HG02763 (cell line): ENCODE results near the gene EXOC3L4.

Experiments used
- ATAC-seq: cut with Tn5 transposase; IDR thresholded peaks from one replicate; pipeline ENCODE4 v1.9.1; 2021; ENCODE audit warnings: mild to moderate bottlenecking, moderate library complexity; ENCODE audit not compliant: unreplicated experiment

The EXOC3L4 gene

DNA sequence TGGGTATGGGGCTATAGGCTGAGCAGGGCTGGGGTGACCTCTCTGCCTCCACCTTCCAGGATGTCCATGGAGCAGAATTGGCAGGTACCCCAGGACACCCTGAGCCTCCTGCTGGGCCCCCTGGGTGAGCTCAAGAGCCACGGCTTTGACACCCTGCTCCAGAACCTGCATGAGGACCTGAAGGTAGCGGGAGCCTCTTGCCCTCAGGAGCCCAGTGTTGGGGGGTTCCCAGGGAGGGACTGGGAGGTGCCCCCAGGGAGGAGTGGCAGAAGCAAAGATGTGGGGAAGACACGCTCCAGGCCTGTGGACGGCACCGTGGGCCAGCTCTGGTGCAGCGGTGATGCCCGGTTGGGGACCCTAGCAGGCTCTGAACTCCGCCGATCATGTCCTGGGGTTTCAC, 37.1 kb downstream of the EXOC3L4 start:
- ATAC-seq = no peak

DNA sequence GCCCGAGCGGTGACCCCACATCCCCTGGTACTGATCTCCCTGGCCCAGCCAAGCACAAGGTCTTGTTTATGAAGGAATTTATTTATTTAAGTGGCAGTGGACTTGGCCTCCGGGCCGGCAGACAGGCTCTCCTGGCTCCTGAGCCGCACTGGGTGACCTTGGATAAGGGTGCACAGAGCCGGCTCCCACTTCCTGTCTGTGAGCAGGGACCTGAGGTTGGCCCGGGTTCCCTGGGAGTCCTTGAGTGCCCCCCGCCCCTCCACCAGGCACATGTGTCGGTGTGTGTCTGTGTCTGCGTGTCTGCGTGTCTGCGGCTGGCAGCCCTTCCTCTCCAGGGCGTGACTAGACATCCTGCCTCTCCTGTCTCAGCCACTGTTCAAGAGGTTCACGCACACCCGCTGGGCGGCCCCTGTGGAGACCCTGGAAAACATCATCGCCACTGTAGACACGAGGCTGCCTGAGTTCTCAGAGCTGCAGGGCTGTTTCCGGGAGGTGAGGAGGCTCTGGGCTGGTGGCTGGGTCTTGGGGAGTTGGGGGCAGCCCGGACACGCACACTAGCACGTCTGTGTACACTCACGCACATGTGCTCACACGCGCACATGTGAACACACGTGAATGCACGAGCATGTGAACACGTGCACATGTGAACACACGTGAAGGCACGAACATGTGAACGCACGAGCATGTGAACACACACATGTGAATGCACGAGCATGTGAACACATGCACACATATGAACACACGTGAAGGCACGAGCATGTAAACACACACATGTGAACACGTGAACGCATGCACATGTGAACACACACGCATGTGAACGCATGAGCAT, 38.1 kb downstream of the EXOC3L4 start:
- ATAC-seq = no peak

DNA sequence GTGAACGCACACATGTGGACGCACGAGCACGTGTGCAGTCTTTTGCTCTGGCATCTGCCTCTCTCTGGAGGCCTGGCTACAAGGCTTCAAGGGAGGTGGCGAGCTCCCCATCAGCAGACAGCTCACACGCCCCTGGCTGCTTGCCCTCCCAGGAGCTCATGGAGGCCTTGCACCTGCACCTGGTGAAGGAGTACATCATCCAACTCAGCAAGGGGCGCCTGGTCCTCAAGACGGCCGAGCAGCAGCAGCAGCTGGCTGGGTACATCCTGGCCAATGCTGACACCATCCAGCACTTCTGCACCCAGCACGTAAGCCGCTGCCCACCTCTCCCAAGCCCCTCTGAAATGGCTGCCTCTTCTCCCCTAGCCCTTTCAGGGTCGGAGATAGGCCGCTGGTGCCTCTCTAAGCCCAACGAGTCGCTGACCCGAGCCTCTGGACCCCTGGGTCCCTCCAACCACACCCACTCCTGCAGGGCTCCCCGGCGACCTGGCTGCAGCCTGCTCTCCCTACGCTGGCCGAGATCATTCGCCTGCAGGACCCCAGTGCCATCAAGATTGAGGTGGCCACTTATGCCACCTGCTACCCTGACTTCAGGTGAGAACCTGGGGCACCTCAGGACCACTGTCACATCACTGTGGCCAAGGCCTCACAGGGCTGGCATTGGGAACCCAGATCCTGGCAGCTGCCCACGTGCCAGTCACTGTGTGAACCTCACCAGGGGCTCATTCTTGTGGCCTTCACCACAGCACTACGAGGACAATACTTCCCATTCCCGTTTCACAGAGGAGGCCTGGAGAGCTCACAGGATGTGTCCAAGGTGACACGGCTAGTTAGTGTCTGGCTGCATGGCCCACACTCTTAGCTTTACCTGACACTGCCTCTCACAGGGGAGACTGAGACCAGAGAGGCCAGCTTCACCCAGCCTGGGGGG, 39.0 kb downstream of the EXOC3L4 start:
- no peak for ATAC-seq

DNA sequence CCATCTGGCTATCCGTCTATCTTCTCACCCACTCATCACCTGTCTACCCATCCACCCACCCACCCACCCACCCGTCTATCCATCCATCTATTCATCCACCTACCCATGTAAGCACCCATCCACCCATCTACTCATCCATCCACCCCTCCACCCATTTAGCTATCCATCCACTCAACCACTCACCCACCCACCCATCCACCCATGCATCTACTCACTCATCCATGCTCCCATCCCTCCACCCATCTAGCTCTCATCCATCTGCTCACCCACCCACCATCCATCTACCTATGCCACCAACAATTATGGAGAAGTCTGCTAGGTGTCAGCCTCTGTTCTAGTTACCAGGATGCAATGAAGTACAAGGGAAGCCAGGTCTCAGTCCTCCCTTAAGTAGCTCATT, 39.9 kb downstream of the EXOC3L4 start:
- ATAC-seq = no peak

DNA sequence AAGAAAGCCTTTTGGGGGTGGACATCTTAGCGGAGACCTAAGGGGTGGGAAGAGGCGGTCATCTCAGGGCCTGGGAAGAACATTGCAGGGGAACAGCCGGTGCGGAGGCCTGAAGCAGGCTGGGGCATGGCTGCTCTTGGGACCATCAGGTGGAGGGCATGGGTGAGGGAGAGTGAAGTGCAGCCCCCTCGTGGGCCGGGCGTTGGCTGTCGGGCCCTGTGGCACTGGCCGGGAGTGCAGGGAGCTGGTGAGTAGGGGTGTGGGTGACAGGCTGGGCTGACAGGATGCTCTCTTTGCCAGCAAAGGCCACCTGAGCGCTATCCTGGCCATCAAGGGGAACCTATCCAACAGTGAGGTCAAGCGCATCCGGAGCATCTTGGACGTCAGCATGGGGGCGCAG, 40.4 kb downstream of the EXOC3L4 start:
- no peak for ATAC-seq

GRCh38 chr14:103135333-103136260, 41.1 kb downstream of the EXOC3L4 start:
- no peak for ATAC-seq

DNA sequence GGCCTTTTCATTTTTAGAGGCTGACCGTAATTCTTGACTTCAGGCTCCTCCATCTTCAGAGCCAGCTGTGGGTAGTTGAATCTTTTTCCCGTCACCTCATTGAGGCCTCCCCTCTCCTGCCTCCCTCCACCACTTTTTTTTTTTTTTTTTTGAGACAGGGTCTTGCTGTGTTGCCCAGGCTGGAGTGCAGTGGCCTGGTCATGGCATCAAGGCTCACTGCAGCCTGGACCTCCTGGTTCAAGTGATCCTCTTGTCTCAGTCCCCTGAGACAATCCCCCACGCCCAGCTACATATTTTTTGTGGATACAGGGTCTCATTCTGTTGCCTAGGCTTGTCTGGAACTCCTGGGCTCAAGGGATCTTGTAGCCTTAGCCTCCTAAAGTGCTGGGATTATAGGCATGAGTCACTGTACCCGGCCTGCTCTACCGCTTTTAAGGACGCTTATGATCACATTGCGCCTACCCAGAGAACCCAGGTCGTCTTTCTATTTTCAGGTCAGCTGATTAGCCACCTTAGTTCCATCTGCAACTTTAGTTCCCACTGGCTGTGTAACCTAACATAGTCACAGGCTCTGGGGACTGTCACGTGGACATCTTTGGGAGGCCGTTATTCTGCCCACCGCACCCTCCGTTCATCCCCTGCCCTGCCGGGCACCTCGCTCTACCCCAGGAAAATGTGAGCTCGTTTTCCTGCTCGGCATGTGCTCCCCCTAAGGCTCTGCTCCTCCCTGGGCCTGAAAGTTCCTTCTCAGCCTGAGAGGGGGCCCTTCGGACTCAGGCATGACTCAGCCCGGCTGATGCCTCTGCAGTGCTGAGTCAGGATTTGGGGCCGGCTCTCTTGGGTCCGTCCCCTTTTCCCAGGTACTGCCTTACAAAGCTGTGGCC, 42.1 kb downstream of the EXOC3L4 start:
- ATAC-seq = no peak

DNA sequence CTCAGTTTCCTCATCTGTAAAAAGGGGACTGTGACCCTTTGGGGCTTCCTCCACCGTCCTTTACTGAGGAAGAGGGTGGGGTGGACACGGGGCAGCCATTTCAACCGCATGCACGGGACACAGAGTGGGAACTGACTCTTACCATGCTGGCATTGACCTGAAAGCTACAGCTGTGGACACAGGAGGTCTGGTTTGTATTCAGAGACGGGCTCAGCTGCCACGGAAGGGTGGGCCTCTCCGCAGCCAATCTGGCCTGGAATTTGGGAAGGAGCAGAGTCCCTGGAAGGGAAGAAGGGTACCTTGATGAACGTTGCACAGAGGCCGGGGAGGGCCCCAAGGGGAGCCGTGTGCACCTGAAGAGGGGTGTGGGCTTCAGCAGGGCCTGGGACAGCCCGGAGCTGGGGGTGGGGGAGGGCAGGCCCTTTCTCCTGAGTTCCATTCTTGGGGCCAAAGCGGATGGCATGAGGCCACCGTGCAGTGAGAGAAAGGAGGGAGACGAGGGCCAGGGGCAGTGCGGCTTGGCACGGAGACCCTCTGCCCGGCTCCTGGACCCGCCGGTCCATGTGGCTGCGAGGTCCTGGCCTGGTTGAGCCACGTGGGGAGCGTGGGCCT, 43.3 kb downstream of the EXOC3L4 start:
- ATAC-seq = no peak

DNA sequence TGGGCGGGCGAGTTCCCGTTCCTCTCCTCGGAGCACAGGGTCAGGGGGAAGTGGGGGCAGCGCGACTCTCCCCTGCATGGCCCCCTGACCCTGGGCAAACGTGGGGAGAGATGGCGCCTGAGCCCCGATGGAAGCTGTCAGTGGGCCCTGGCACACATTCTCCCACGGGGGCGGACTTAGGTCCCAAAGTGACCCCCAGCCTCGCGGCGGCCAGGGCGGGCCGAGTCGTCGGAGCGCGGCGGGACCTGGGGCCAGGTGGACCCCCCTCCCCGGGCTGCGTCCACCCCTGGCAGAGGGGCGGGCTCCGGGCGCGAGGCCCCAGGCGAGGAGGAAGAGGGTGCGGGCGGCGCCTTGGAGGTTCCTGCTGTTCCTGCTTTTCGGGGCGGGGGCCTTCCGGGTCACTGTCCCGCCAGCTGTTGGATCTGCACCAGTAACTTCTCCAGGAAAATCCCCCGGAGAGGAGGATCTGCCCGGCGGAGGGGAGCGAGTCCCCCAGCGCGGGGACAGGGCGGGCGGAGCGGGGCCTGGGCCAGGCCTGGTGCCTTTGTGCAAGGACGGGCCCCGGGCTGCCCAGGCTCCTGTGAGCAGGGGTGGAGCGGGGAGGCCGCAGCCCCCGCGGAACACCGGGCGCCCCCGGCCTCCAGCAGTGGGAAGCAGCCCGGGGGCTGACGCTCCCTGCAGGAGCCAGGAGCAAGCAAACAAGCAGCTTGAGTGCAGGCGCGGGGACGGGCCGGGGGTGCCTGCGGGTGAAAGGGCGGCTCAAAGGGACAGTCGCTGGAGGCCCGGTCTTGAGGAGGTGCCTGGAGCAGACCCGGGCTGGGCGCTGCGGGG, 44.0 kb downstream of the EXOC3L4 start:
- ATAC-seq = no peak

DNA sequence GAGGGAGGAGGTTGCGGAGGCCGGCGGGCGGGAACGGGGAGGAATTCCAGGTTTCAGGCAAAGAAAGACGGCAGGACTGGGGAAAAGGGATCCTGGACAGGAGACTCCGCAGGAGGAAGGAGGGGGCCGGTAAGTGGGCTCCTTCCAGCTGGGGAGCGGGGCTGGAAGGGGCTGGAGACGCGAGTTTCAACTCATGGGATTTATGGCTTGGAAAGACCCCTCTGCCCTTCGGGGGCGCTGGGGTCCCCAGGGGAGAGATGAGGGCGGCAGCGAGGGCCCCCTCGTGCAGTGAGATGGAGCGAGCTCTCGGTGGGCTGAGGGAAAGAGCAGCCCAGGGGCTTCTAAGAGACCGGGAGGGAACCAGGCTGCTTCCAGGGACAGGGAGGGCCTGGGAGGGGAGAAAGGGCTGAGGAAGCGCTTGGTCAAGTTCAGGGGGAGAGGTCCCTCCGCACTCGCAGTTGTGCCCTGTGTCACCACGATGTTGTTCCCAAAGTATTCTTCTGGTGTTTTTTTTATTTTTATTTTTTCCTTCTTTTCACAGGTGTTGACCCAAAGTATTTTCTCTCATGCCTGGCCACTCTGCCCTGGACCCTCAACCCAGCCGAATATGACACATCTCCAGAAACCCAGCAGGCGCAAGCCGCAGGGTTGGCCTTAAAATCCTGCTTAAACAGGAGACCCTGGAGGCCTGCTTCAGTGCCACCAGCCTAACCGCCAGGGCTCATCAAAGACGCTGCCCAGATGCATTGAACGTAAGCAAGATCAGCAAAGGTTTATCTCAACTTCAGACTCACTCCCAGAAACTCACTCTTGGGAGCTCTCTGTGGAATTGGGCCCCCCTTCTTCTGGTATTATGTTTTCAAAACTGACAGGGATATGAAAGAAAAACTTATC, 44.9 kb downstream of the EXOC3L4 start:
- ATAC-seq = no peak

DNA sequence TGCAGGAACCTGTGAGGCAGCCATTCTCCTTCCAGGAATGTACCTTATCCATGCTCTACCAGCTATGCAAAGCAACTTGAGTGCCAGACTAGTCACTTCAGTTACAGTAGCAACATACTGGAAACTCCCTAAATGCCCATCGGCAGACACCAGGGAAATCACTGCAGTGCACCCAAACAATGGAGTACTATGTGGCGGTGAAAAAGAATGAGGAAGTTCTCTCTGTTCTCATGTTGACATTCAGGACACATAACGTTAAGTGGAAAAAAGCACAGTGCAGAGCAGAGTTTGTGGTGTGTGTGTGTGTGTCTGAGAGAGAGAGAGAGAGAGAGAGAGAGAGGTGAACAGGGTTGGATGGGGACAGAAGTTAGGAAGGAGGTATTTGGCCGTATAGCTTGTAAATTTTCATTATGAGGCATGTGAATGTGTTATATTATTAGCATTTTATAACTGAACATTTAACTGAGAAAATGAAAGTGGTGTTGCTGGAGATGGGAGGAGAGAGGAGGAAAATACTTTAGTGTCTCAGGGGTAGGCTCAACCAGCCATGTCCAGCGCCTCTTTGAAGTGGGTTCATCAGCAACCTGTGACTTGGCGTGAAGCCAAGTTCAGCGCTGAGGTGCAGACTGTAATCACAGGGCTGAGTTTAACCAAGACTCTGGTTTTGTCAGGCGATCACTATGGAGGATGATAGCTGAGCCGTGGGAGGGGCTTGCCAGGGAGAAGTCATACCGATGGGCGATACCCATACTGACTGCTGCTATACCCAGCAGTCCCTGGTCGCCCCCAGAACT, 46.0 kb downstream of the EXOC3L4 start:
- ATAC-seq = peak; percentile 47

DNA sequence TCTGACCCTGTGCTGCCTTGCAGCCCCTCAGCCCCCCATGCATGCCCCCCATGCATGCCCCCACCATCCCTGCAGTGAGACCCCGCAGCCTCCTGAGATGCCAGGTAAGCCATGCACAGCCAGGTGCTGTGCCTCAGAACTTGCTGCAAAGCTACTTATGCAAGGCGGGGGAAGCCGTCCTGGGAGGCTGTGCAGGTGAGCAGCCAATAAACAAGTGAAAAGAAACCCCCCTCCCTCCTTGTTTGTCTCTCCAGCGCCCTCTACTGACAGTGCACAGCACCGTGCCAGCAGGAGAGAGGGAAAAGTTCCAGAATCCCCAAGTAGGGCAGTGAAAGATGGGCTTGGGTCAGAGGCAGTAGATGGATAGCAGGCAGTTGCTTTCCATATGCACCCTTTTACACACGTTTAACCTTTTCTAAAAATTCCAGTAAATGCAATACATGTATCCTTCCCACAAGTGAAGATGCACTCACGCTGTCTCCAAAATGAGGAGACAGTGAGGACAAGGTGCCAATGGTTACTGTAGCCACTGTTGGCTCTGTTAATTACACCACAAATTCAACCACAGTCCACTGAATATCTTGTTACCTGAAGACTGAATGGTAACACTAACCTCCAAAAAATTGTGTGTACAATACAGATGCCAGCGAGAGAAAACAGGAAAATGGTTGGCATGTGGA, 46.7 kb downstream of the EXOC3L4 start:
- ATAC-seq = peak; percentile 18

GRCh38 chr14:103142026-103142425, 47.5 kb downstream of the EXOC3L4 start:
- ATAC-seq = no peak

- ATAC-seq = no peak
Observed at GRCh38 chr14:103142721-103143302, 48.3 kb downstream of the EXOC3L4 start.

- no peak for ATAC-seq
Observed at GRCh38 chr14:103143506-103143905, 49.0 kb downstream of the EXOC3L4 start.

GRCh38 chr14:103144085-103144484, 49.6 kb downstream of the EXOC3L4 start:
- ATAC-seq = no peak
